NB4 (cell line): ENCODE results near the gene DNAJB11.

Experiments
- CTCF ChIP-seq: IDR thresholded peaks from one replicate; pipeline ENCODE4 v1.5.1; 2012; ENCODE audit warnings: low read depth, low read length
- MAX ChIP-seq: IDR thresholded peaks from 2 replicates; pipeline ENCODE4 v1.6.1; 2011; ENCODE audit warnings: low read depth, low read length
- MYC ChIP-seq: IDR thresholded peaks from 2 replicates; pipeline ENCODE4 v1.6.1; 2011; ENCODE audit warnings: low read depth, low read length
- POLR2A ChIP-seq: IDR thresholded peaks from 2 replicates; pipeline ENCODE4 v1.6.1; 2011; ENCODE audit warnings: mild to moderate bottlenecking; ENCODE audit not compliant: insufficient read length; ENCODE audit errors: extremely low read depth

- TF ChIP-seq CTCF (no peak), POLR2A (no peak), MAX (no peak), MYC (no peak)
These were observed 54.1 kb downstream of the DNAJB11 start for GRCh38 chr3:186624598-186624997.
